Non-pigmented ciliary epithelial cell (primary cell): Measurements from ENCODE around the gene CACNA1S.

Experiments
- DNase-seq: peaks from one replicate; pipeline ENCODE4 v3.0.0-alpha.2; 2010; ENCODE audit warnings: low read depth

The CACNA1S gene

DNA sequence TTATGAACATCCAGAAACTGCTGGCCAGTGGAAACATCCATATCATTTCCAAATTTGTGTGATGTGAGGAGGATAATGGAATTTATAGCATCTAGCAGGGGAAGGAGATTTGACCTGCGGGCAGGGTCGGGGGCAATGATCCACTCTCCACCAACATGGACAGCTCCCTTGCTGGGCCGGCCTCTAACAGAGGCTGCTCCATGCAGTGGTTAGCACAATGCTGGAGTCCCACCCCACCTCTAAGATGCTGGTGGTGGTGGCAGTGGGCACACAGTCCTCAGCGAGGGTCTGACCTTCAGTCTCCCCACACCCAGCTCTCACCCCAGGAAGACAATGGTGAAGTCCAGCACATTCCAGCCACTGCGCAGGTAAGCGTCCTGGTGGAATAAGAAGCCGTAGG lies 18.7 kb downstream of the CACNA1S start:
- no peak for DNase-seq

DNA sequence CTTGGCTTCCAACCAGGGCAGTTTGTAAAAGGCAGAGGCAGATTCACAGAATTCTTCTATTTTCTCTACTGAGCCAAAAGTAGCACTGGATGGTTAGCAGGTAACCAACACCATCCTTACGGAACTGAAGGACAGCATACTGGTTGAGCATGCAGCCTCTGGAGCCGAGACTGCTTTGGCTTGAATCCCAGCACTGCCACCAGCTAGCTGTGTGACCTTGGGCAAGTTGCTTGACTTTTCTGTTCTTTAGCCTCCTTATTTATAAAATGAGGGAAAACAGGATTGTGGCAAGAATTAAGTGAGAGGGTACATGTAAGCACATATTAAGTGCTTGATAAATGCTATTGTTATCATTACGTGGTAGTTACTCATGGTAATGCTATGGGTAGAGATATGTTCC lies 19.5 kb downstream of the CACNA1S start:
- no peak for DNase-seq

DNA sequence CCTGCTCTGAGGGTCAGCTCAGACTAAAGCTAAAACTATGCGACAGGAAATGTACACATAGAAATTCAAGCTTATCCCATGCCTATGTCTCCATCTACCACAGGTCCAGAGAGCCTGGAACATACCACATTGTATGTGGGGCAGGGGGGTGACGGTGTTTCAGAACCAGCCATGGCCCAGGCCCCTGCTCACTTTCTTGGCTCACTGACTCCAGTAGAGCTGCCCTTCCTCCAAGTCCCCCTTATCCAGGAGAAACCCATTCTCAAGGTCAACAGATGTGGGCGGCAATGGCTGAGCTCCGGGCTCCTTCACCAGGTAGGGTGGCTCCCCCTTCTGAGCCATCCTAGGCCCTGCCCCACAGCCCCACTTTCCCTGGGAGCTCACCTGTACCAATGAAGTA lies 21.0 kb downstream of the CACNA1S start:
- DNase-seq, result no peak

DNA sequence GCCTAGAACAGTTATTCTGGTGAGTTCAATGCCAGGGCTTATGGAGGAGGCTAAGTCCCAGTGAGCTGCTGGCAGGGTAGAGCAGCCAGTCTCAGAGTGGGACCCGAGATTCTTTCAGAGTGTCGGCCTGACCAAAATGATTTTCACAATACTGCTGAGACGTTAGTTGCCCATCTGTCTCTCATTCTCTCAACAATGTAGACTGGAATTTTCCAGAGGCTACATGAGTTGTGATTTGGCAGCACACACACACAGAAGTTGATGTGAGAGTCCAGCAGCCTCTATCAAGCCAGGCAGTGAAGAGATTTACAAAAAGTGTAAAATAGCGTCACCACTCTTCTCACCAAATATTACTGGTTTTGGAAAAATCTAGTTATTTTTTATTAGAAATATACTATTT lies 21.7 kb downstream of the CACNA1S start:
- DNase-seq, result no peak

DNA sequence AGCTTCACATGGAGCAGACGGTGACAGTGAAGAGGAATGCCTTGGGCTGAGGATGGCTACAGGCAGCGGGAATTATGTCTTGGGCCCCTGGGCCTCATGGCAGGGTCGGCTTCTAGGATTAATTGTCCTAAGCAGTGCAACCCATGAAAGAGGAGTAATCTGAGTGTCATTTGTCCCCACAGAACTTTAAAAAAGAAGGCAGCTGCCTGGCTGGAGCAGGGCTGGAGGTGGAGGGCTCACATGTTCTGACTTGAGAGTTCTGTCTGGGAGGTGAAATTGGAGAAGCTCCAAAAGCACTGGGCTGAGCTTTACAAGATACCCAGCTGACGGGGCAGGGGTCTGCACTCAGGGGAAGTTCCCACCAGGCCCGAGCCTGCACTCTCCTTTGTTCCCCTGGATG lies 22.6 kb downstream of the CACNA1S start:
- DNase-seq, result no peak

DNA sequence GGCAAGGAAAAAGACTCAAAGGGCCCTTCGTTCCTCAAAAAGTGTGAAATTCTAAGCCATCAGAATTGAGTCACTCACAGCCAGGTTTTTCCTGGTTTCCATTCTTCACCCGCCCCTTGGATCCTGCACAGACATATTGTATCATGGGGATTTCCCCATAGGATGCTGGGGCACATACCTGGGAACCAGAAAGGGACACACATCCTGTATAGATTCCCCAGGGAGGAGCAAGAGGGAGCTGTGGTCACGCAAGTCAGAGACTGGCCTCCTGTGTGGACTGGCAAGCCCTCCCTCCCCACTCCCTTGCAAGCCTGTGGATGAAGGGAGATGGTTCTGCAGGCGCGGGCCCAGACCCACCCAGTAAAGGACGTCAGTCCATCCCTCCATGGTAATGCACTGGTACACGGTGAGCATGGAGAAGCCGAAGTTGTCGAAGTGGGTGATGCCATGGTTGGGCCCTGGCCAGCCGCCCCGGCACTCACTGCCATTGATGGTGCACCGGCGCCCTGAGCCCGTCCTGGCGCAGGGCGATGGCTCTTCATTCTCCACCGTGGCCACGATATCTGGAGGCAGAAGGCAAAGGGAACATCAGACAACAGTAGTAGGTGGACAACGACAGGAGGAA lies 23.2 kb downstream of the CACNA1S start:
- DNase-seq, result no peak

DNA sequence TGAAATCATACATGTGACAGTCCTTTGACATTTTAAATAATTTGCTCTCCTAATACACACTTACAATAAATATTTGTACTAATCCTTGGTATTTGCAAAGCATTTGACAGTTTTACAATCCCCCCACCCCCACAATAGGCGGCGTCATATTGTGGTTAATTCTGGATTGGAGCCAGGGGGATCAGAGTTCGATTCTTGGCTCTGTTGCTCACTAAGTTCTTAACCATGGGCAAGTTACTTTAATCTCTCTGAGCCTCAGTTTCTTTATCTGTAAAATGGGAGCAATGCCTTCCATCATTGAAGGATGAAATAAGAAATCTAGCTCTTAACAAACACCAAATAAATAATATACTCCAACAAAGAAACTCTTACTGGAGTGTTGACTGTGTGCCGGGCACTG lies 23.8 kb downstream of the CACNA1S start:
- DNase-seq, result no peak

DNA sequence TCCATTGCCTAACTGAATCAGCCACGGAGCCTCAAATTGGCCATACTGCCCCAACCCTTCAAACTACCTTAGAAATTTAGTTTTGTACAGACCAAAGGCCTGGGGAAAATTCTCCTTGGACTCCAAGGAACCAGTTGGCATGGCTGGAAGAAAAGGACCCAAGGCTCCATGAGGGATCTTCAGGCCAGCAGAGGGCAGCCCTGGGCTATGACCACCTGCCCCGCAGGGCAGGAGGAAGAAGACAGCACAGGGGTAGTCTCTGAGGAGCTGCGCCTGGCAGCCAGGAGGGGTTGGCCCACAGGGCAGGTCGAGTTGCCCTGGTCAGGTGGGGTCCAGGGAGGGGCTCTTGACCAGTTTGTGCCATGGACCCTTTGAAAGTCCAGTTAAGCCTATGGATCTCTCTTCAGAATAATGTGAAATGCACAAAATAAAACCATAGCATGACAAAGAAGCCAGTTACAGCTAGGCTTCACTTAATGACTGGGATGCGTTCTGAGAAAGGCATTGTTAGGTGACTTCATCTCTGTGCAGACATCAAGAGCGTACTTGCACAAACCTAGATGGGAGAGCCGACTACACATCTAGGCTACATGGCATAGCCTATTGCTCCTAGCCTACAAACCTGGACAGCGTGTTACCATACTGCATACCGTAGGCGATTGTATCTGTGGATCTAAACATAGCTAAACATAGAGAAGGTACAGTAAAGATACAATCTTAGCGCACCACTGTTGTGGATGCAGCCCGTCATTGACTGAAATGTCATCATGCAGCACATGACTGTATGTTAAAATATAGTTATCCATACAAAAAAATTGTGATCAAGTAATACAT lies 26.1 kb downstream of the CACNA1S start:
- no peak for DNase-seq

DNA sequence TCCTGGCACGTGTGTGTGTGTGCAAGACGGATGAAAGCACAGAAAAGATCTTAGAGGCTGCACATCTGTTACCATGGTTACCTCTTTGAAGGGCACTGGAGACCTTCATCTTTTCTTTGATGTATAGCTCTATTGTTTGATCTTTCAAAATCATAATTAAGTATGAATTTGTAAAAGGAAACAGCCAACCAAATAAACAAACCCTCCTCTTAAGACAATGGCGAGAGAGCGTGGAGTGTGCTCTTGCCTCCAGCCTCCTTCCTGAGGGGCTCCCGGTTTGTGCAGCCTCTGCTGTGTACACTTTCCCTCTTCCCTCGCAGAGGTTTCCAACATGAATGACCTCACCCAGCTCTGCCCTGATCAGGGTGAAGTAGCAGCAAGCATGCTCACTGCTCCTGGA lies 27.9 kb downstream of the CACNA1S start:
- DNase-seq, result no peak

DNA sequence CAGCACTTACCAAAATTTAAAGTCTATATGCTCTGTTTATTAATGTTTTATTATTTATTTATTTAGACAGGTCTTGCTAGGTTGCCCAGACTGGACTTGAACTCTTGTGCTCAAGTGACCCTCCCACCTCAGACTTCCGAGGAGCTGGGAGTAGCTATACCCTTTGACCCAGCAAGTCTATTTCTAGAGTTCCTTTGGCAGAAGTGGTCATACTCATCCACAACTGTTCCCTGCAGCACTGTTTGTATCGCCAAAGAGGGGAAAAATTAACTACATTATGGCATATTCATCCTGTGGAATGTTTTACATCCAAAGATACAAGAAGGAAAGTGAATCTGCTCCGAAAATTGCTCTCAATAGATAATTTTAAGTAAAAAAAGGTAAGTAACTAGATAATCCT lies 28.5 kb downstream of the CACNA1S start:
- no peak for DNase-seq

DNA sequence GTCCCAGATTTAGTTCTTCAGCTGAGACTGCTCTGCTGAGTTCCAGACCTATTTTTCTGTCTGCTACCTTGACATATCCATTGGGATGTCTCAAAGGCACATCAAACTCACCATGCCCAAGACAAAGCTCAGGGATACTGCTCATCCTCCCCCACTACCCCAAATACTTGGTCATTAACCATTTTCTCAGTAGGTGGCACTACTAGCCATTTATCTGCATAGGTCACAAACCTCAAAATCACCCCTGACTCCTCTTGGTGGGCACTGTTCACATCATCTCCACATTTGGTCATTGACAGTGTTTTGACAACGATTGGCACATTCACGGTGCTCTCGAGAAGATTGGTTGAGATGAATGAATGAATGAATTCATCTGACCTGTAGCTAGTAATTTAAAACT lies 32.1 kb downstream of the CACNA1S start:
- no peak for DNase-seq

DNA sequence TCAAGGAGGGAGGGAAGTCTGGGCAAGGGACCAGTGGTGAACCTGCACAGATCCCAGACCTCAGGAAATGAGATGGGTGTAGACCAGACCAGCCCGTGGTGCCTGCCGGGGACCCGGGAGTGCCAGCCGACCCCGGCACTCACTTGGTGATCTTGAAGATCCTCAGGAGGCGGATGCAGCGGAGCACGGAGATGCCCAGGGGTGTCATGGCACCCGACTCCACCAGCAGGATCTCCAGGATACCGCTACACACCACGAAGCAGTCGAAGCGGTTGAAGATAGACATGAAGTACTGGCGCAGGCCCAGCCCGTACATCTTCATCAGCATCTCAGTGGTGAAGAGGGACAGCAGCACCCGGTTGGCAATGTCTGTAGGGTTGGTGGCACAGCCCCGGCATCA lies 34.5 kb downstream of the CACNA1S start:
- DNase-seq, result no peak

DNA sequence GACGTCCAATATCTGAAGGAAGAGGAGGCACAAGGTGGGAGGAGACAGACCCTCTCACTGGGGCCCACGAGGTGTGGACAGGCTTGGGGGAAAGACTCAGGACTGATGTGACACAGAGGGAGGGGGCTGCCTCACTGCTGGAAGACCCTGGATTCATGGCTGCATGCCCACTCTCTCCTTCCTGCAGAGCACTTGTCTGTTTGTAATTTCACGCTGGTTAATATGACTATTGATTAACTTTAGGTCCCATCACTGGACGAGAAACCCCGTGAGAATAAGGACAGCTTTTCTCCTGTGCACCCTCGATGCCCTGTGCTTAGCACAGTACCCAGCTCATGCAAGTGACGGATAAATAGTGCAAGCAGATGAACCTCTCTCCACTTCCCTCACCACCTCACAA lies 35.1 kb downstream of the CACNA1S start:
- DNase-seq, result no peak

DNA sequence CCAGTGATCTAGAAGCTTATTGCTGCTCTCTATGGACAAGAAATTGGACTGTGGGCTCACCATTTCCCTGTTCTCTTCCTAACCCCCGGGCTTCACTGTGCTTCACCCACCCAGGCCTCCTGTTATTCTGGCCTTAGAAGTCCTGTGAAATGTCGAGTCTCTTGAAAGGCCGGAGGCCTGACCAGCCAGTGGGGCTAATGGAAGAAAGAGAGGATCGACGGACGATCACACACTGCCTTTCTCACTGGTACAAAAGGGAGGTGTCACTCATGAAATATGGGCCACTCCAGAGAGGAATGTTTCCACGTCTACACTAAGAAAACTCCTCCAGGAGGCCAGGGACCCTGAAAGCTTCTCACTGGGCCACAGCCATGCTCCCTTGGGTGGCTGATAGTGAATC lies 36.1 kb downstream of the CACNA1S start:
- no peak for DNase-seq

DNA sequence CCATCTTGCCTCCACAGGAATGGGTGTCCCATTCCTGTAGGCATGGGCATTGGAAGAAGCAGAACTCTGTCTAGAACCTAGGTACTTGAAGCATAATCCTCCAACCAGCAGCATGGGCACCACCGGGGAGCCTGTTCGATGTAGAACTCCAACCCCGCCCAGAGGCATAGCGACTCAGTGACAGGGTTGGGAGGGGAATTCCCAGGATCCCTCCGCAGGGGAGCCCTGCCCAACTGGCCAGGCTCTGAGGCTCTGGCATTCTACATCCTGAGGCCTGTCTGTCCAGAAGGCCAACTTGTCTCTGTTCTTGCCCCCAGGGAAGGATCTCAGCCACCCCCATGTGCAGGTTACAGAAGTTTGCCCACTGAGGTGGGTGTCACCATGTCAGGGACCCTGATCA lies 38.2 kb downstream of the CACNA1S start:
- DNase-seq, result no peak

DNA sequence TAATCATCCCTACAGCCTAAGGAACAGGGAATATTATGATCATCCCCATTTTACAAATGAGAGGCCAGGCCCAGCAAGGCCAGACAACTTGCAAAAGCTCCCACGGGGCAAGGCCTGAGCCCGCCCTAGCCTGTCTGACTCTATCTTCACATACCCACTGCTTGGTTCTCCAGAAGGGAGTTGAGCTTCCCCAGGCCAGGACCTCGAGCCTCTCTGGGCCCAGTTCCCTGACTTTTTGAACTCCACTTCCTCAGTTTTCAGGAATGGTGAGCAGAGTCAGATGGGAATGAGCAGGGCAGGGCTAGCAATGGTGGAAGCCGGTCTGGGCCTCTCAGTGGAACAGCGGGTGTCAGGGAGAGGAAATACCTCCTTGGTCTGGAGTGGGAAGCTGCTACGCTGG lies 39.3 kb downstream of the CACNA1S start:
- DNase-seq, result no peak

DNA sequence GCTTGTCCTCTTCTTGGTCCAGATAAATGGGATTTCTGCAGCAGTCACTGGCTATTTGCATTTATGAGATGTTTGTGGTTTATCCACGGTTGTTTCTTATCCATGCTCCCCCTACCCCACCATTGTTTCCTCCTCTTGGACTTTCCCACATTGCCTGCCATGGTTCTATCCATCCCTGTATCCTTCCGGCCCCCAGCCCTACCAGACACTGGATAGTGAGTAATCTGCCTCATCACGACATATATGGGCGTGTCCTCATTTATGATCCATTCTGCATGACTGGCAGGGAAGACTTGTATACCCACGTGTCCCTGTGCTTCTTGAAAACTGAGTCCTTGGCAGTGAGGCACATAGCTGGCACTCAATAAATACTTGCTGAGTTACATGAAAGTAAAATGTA lies 40.1 kb downstream of the CACNA1S start:
- no peak for DNase-seq

DNA sequence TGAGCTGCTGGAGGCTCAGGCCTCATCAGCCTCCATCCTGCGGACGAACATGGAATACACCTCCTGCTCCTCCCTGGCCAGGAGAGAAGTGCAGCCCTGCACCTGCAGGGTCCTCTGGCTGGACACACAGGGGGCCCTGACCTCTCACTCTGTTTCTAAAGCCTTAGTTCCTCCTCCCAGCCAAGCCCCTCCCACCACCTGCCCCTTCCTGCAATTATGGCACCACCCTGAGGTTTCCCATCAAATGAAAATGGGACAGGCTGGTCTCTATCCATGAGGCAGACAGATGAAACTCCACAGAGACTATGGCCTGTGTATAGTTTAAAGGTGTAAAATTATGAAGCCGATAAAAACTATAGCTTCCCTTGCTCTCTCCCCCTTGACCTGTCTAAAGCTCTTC lies 42.6 kb downstream of the CACNA1S start:
- DNase-seq, result no peak

DNA sequence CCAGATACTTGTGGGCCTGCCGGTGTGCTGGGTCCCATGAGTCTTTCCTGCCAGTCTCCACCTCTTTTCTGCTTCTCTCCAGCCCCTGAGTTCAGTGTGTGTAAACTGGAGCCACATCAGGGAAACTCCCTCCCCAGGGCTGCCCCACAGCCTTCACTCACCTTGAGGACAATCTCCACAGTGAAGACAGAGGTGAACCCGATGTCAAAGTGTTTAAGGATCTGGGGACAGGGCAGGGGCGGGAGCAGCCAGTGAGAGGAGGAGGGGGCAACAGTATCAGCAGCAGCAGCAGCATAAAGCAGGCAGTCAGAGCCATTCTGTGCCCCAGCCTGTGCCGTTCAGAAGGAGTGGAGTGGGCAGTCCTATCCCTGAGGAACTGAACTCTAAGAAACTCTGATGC lies 43.2 kb downstream of the CACNA1S start:
- DNase-seq, result no peak

DNA sequence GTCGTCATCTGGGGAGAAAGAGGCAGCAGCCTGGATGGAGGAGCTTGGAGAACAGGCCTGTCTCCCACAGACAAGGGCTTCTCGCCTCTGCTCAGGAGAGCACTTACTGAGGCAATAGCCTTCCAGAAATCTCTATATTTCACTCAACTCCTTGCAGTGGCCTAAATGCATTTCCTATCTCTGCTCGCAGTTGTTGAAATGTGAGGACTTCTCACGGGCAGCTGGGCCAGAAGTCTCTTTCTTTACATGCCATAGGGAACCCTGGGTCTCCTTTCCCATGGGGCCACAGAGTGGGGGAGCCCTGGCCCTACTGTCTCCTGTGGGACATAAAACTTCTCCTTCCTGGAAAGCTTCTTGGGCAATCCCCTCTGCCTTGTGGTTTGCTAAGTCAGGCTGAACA lies 45.2 kb downstream of the CACNA1S start:
- DNase-seq, result no peak

DNA sequence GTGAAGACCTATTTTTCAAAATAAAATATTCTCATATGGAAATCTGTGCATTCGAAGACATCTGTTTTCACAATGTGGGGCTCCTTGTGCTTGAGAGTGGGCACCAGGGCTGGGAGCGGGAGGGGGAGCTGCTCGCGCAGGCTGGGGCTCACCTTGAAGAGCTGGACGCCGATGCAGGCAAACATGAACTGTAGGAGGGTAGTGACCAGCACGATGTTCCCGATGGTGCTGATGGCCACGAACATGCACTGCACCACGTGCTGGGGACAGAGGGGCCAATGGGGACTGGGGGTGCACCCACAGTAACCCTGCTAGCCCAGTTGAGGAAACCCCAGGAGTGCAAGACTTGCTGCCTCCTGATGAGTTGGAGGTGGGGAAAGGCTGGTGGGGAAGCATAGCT lies 46.5 kb downstream of the CACNA1S start:
- DNase-seq, result no peak

DNA sequence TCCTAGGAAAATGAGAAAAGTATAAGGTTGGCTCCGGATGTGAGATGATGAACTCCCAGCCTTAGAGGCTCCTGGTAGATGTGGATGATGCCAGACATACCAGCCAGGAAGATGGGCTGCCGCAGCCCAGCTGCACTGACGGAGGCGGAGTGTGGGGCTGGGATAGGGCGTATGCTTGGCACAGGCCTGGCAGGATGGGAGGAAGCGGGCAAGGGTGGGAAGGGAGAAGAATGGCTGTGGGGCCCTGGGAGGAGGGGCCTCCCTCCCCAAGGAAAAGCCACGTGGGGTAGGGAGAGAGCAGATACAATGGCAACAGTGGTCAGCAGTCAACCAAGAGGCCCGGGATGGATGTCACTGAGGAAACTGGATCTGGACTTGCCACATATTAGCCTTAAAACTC lies 47.4 kb downstream of the CACNA1S start:
- no peak for DNase-seq

DNA sequence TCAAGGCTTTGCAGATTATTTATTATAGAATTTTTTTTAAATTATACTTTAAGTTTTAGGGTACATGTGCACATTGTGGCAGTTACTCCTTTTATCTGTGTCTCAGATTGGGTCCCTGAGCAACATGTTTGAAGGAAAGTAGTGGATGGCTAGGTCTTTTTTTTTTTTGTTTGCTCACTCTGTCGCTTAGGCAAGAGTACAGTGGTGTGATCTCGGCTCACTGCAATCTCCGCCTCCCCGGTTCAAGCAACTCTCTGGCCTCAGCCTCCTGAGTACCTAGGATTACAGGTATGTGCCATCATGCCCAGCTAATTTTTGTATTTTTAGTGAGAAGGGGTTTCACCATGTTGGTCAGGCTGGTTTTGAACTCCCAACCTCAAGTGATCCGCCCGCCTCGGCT lies 49.1 kb downstream of the CACNA1S start:
- no peak for DNase-seq

DNA sequence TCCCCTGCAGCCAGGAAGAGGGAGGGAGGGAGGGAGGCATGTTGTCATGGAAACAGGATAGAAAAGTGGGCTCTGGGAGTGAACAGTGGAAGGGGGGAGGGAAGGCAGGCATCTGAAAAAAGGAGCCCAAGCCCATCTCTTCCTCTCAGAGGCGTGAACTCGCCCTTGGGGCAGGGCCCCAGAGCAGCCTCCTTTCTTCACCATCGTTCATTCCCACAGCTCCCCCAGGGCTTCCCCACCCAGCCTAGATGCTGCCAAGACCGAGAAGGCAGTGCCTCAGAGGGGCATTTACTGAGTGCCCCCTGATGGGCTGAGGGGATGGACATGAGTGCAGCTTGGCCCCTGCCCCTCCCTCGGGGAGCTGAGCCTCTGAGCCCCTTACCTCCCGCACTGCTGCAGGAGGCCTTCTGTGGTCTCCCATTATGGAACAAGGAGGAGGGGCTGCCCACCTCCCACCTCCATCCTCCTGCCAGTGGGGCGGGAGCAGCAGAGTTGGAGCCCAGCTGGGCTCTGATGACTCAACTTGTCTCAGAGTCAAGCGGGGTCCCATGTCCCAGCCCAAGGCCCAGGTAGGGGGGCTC lies 49.6 kb downstream of the CACNA1S start:
- no peak for DNase-seq
